VCaP (cell line): Measurements from ENCODE around the gene ZBTB20.

Experiments used
- H3K27ac ChIP-seq: fragments of 450-650 bp; 2 replicates; pipeline ENCODE4 v1.5.1; 2017
- TF ChIP-seq, protein P1 (sequence below): fragments of 450-650 bp; conservative IDR thresholded peaks from 2 replicates; pipeline ENCODE4 v1.5.1; 2017; ENCODE audit warnings: mild to moderate bottlenecking, moderate library complexity

Gene ZBTB20

DNA sequence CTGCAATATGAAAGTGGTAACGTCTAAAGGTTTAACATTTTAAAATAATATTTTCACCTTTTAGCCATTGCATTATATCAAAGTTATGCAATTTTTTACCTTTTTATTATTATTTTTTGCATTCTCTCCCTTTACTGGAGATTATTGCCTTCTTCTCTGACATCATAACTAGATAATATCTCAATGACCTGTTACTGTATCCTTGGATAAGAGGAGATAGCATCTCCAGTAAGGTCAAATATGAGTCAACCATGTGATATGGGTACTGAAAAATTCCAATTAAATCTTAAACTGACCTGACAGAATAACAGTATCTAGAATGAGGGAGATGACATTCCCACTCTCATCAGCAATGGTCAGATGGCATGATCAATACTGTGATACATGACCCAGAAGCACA lies 108.3 kb downstream of the ZBTB20 start:
- H3K27ac ChIP-seq, result no peak overlapping the region
- TF ChIP-seq, protein P1, sequence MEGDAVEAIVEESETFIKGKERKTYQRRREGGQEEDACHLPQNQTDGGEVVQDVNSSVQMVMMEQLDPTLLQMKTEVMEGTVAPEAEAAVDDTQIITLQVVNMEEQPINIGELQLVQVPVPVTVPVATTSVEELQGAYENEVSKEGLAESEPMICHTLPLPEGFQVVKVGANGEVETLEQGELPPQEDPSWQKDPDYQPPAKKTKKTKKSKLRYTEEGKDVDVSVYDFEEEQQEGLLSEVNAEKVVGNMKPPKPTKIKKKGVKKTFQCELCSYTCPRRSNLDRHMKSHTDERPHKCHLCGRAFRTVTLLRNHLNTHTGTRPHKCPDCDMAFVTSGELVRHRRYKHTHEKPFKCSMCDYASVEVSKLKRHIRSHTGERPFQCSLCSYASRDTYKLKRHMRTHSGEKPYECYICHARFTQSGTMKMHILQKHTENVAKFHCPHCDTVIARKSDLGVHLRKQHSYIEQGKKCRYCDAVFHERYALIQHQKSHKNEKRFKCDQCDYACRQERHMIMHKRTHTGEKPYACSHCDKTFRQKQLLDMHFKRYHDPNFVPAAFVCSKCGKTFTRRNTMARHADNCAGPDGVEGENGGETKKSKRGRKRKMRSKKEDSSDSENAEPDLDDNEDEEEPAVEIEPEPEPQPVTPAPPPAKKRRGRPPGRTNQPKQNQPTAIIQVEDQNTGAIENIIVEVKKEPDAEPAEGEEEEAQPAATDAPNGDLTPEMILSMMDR, result no peak

- TF ChIP-seq, protein P1, result no peak
- no peak overlapping the region for H3K27ac ChIP-seq
Observed at GRCh38 chr3:115022835-115023398, 124.2 kb downstream of the ZBTB20 start.

DNA sequence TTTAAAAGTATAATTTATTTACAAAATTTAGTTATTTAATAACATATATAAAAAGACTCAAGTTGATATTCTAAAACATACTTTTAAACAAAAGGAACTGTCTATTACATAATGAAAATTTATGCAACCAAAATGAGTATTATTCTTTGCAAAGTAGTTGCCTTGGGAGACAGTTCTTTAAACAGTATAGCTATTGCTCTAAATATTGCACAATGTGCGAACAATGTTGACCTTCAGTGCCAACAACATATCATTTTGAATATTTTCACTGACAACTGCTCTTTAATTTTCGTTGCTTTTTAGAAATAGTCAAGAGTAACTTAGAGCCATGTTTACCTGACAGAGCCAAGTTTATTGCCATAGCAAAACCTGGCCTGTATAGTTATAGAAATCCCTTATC lies 124.9 kb downstream of the ZBTB20 start:
- TF ChIP-seq, protein P1, result no peak
- no peak overlapping the region for H3K27ac ChIP-seq

- TF ChIP-seq, protein P1, result no peak
Observed at GRCh38 chr3:115021061-115021460, 126.0 kb downstream of the ZBTB20 start.

DNA sequence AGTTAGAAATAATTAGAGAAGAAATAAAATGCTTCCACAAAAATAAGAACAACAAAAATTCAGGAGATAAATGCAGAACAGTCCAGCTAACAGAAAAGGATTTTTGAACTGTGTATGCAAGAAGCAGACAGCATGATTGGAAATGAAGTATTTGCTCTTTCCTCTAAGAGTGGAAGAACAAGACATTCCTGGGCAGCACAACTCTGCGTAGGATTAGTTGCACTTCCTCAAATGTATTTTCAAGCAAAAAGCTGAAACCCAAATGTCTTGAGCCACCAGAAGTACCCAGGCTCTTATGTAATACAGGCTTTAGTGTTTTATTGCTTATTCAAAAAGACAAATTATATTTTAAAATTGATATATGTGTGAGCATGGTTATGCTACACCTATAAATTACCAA lies 127.2 kb downstream of the ZBTB20 start:
- peak overlapping the region; percentile 7; the same call in 1 of the 2 replicates for H3K27ac ChIP-seq
- TF ChIP-seq, protein P1, result no peak

More at GRCh38 chr3:115021061-115021460, 126.0 kb downstream of the ZBTB20 start:
- H3K27ac ChIP-seq, result no peak overlapping the region

DNA sequence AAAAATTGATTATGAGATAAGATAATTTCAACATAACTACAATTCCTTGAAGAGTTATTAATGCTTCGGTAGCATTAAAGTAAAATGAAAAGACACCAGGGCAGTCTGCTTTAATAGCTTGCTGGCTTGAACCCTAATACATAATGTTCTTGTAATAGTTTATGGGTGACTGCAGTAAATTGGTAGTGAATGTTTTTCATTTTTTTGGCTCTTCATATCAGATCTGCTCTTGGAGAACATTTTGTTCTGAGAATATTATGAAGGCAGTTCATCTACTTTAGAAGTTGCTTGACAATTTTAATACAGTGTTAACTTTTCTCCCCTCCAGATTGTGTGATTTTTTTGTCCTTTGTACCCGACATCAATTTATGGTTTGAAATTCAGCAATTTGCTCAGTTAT lies 128.4 kb downstream of the ZBTB20 start:
- no peak overlapping the region for H3K27ac ChIP-seq
- TF ChIP-seq, protein P1, result no peak

DNA sequence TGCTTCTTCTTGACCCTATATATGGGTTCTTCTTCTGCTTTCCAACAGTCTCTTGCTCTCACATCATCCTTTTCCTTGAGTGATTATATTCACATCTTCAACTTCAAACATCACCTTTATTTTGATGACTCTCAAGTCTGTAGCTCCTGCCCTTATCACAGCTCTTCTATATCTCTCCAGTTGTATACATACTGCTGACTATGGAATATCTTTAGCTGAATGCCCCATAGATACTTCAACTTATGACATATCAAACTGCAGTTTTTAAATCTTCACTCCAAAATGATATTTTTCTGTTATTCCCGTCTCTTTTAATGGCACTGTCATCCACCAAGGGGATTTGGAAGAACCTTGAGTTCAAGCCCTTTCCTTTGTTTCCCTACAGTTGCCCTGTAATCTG lies 139.1 kb downstream of the ZBTB20 start:
- no peak overlapping the region for H3K27ac ChIP-seq
- TF ChIP-seq, protein P1, result no peak
